Measurements from ENCODE around the gene OR5F1. TPM values are rescaled to one million over a fixed set of nuclear protein-coding genes. Genes with fewer than 3 reads are reported as not detected.

OR5F1 gene
- total RNA-seq: not detected in 2 replicates

GRCh38 chr11:55994525-55994924 lies at the start of gene OR5F1:
Gene OR5F1, minus strand, starts transcription at chr11:55994625. Its CDS starts 0 bp downstream, at chr11:55994625.

GRCh38 chr11:56027354-56027753 lies 32.9 kb upstream of the OR5F1 start, which contains the start of gene OR5AS1:
Gene OR5AS1, plus strand, starts transcription at chr11:56027654. Its CDS starts 2,765 bp downstream, at chr11:56030419.

GRCh38 chr11:55969845-55970244 lies 24.6 kb downstream of the OR5F1 start, which contains the start of gene OR10AG1:
Gene OR10AG1, minus strand, starts transcription at chr11:55969945. Its CDS starts 38 bp downstream, at chr11:55969907.

Other genes starting within 250 kb of the OR5F1 start
- gene OR5D13, start 221.2 kb downstream of the OR5F1 start, total RNA-seq: not detected in 2 replicates
- not detected in 2 replicates for gene OR5D14, start 199.1 kb downstream of the OR5F1 start, total RNA-seq
- not detected in 2 replicates for gene OR5L1, start 183.3 kb downstream of the OR5F1 start, total RNA-seq
- not detected in 2 replicates for gene OR5D18, start 175.0 kb downstream of the OR5F1 start, total RNA-seq
- gene OR5L2, start 167.4 kb downstream of the OR5F1 start, total RNA-seq: not detected in 2 replicates
- gene OR5D16, start 155.9 kb downstream of the OR5F1 start, total RNA-seq: not detected in 2 replicates
- gene TRIM51, start 111.3 kb downstream of the OR5F1 start, total RNA-seq: not detected in 2 replicates
- not detected in 2 replicates for gene OR5W2, start 80.0 kb downstream of the OR5F1 start, total RNA-seq
- not detected in 2 replicates for gene OR5I1, start 58.2 kb downstream of the OR5F1 start, total RNA-seq
- gene OR10AG1, start 24.7 kb downstream of the OR5F1 start, total RNA-seq: not detected in 2 replicates
- not detected in 2 replicates for gene OR5AS1, start 33.0 kb upstream of the OR5F1 start, total RNA-seq
- not detected in 2 replicates for gene OR8I2, start 98.7 kb upstream of the OR5F1 start, total RNA-seq
- not detected in 2 replicates for gene OR8H2, start 109.1 kb upstream of the OR5F1 start, total RNA-seq
- not detected in 2 replicates for gene OR8H3, start 127.7 kb upstream of the OR5F1 start, total RNA-seq
- gene OR8J3, start 145.6 kb upstream of the OR5F1 start, total RNA-seq: not detected in 2 replicates
- gene OR8K5, start 165.7 kb upstream of the OR5F1 start, total RNA-seq: not detected in 2 replicates
- not detected in 2 replicates for gene OR5J2, start 182.0 kb upstream of the OR5F1 start, total RNA-seq
- gene OR5T2, start 239.6 kb upstream of the OR5F1 start, total RNA-seq: not detected in 2 replicates